Measurements from ENCODE around the gene ZNF662. TPM values are rescaled to one million over a fixed set of nuclear protein-coding genes. Genes with fewer than 3 reads are reported as not detected.

Gene ZNF662
- total RNA-seq, 4 donors from 2014 or later: 7.2 to 25.5 (median 19.6) TPM

GRCh38 chr3:42946050-42946449 lies 40.1 kb downstream of the ZNF662 start:
- no peak overlapping the region for H3K27ac ChIP-seq
- DNase-seq: no peak
- no peaks in the 10 kb centered on the region for H3K4me1 ChIP-seq
- H3K36me3 ChIP-seq: no peaks in the 10 kb centered on the region
- TF ChIP-seq POLR2A (IDR thresholded peaks at IDR 0.05): no peak
- no peak for TF ChIP-seq CTCF (IDR thresholded peaks at IDR 0.05)
- H3K4me3 ChIP-seq: no peak overlapping the region
- intact Hi-C loops (cut with DNase I; ENCODE audit: low total_unique reads): no loop called here
- H3K9me3 ChIP-seq: no peaks in the 10 kb centered on the region
- no peaks in the 10 kb centered on the region for H3K27me3 ChIP-seq

GRCh38 chr3:42957573-42957972 lies 51.6 kb downstream of the ZNF662 start:
- Histone ChIP-seq H3K9me3 (no peaks in the 10 kb centered on the region), H3K4me1 (no peaks in the 10 kb centered on the region), H3K4me3 (no peak overlapping the region), H3K27ac (no peak overlapping the region), H3K36me3 (no peaks in the 10 kb centered on the region), H3K27me3 (no peaks in the 10 kb centered on the region)
- intact Hi-C loops (cut with DNase I; ENCODE audit: low total_unique reads): no loop called here
- no peak for DNase-seq
- TF ChIP-seq POLR2A (IDR thresholded peaks at IDR 0.05): no peak
- TF ChIP-seq CTCF (IDR thresholded peaks at IDR 0.05): no peak

- no peaks in the 10 kb centered on the region for H3K27me3 ChIP-seq
- no peak overlapping the region for H3K27ac ChIP-seq
- H3K4me3 ChIP-seq: no peak overlapping the region
- DNase-seq: no peak
- no peaks in the 10 kb centered on the region for H3K36me3 ChIP-seq
- no peaks in the 10 kb centered on the region for H3K9me3 ChIP-seq
- TF ChIP-seq CTCF (IDR thresholded peaks at IDR 0.05) (no peak), POLR2A (IDR thresholded peaks at IDR 0.05) (no peak)
- intact Hi-C loops (cut with DNase I; ENCODE audit: low total_unique reads): loop anchor here (5.0 to 10.0 kb wide), 2 partner anchors 145 to 197 kb away; partner anchors contain the start of gene POMGNT2
- H3K4me1 ChIP-seq: no peaks in the 10 kb centered on the region
These were observed 54.3 kb downstream of the ZNF662 start for GRCh38 chr3:42960282-42960681.

GRCh38 chr3:42960786-42961185 lies 54.8 kb downstream of the ZNF662 start:
- Histone ChIP-seq H3K27ac (no peak overlapping the region), H3K4me1 (no peaks in the 10 kb centered on the region), H3K36me3 (no peaks in the 10 kb centered on the region), H3K4me3 (no peak overlapping the region), H3K9me3 (no peaks in the 10 kb centered on the region), H3K27me3 (no peaks in the 10 kb centered on the region)
- TF ChIP-seq CTCF (IDR thresholded peaks at IDR 0.05): no peak
- TF ChIP-seq POLR2A (IDR thresholded peaks at IDR 0.05): no peak
- no peak for DNase-seq
- intact Hi-C loops (cut with DNase I; ENCODE audit: low total_unique reads): loop anchor here (5.0 to 10.0 kb wide), 2 partner anchors 144 to 197 kb away; partner anchors contain the start of gene POMGNT2

- intact Hi-C loops (cut with DNase I; ENCODE audit: low total_unique reads): loop anchor here (5.0 to 10.0 kb wide), 2 partner anchors 143 to 196 kb away; partner anchors contain the start of gene POMGNT2
- TF ChIP-seq POLR2A (IDR thresholded peaks at IDR 0.05) (no peak), CTCF (IDR thresholded peaks at IDR 0.05) (peak; percentile 71 to 81 (median 78))
These were observed 55.7 kb downstream of the ZNF662 start for GRCh38 chr3:42961633-42962032.

More at GRCh38 chr3:42961633-42962032, 55.7 kb downstream of the ZNF662 start:
- Histone ChIP-seq H3K27me3 (no peaks in the 10 kb centered on the region), H3K27ac (no peak overlapping the region), H3K4me3 (no peak overlapping the region), H3K9me3 (no peaks in the 10 kb centered on the region), H3K4me1 (no peaks in the 10 kb centered on the region), H3K36me3 (no peaks in the 10 kb centered on the region)
- peak; percentile 54 to 69 for DNase-seq

Data from uterus (tissue), 4 donors.